Esophagus muscularis mucosa (tissue), 4 donors: ENCODE measurements around the gene CELF3. TPM values are rescaled to one million over a fixed set of nuclear protein-coding genes. Genes with fewer than 3 reads are reported as not detected.

ENCODE experiments used
- DNase-seq: peaks from one replicate; pipeline ENCODE4 v3.0.0-alpha.2; 2017; ENCODE audit errors: extremely low spot score
- H3K27ac ChIP-seq, 4 donors: fragments of 200-600 bp; sonication (generic); replicated peaks in 1 of 4; 1 replicate in 3 of 4; 2 replicates in 1 of 4; pipeline ENCODE4 v1.5.1; 2016 to 2019; ENCODE audit warnings: mild to moderate bottlenecking in 1 of 4
- H3K27me3 ChIP-seq, 4 donors: fragments of 200-600 bp; sonication (generic); one replicate each; pipeline versions ENCODE4 v1.5.1 to v1.6.0; 2016 to 2019
- H3K36me3 ChIP-seq, 4 donors: fragments of 200-600 bp; sonication (generic); one replicate each; pipeline ENCODE4 v1.5.1; 2016 to 2019
- H3K4me1 ChIP-seq, 4 donors: fragments of 200-600 bp; sonication (generic); one replicate each; pipeline ENCODE4 v1.5.1; 2016 to 2019
- H3K4me3 ChIP-seq, 4 donors: fragments of 200-600 bp; sonication (generic); 1 replicate in 2 of 4; 2 replicates in 2 of 4; pipeline ENCODE4 v1.5.1; 2016 to 2019; ENCODE audit warnings: mild to moderate bottlenecking in 4 of 4, moderate library complexity in 1 of 4
- H3K9me3 ChIP-seq, 4 donors: fragments of 200-600 bp; sonication (generic); 1 replicate in 3 of 4; 2 replicates in 1 of 4; pipeline ENCODE4 v1.5.1; 2016 to 2019
- CTCF ChIP-seq, 3 experiments: fragments of 200-600 bp in 2 of 3; fragments of 450-650 bp in 1 of 3; sonication (generic) in 2 of 3; IDR thresholded peaks; one replicate each; pipeline ENCODE4 v1.5.1; 2017 to 2019; ENCODE audit warnings: antibody characterized with exemption in 3 of 3, mild to moderate bottlenecking in 2 of 3, moderate library complexity in 1 of 3
- EP300 ChIP-seq: sonication (generic); formaldehyde crosslinking; IDR thresholded peaks from one replicate; pipeline ENCODE4 v1.6.1; 2017; ENCODE audit warnings: antibody characterized with exemption
- POLR2A ChIP-seq: fragments of 450-650 bp; IDR thresholded peaks from one replicate; pipeline ENCODE4 v1.6.1; 2017; ENCODE audit warnings: antibody characterized with exemption, moderate library complexity, mild to moderate bottlenecking, low read depth
- POLR2AphosphoS5 ChIP-seq, 2 donors: sonication (generic); formaldehyde crosslinking; IDR thresholded peaks; one replicate each; pipeline ENCODE4 v1.6.1; 2017; ENCODE audit warnings: antibody characterized with exemption in 2 of 2
- WGBS: methylation state at CpG from one replicate; pipeline ENCODE4 v1.1.5; 2018; 5-methylcytosine and 5-hydroxymethylcytosine counted together
- intact Hi-C: fragments of 100-400 bp; cut with DNase I; formaldehyde crosslinking; loops from one replicate; pipeline ENCODE4 v1.15.1; 2023
- total RNA-seq, 4 donors: library from RNA; depleted of rRNA; stranded (reverse); fragments of >200 nt; gene quantifications; one replicate each; pipeline versions ENCODE4 v1.1.0 to v1.2.1, GENCODE V29; 2016

Gene CELF3
- total RNA-seq, 4 donors from 2014 or later = 0.23 to 1.0 (median 0.58) TPM

GRCh38 chr1:151707541-151708065 lies 9.0 kb downstream of the CELF3 start:
- DNase-seq = no peak
- no peak overlapping the region for H3K4me3 ChIP-seq
- intact Hi-C loops = no loop called here
- TF ChIP-seq CTCF (IDR thresholded peaks at IDR 0.05) (no peak), EP300 (no peak), POLR2AphosphoS5 (IDR thresholded peaks at IDR 0.05) (no peak), POLR2A (no peak)
- no peaks in the 10 kb centered on the region for H3K4me1 ChIP-seq
- H3K36me3 ChIP-seq = no peaks in the 10 kb centered on the region
- H3K27ac ChIP-seq = no peak overlapping the region
- H3K27me3 ChIP-seq = no peaks in the 10 kb centered on the region
- H3K9me3 ChIP-seq = no peaks in the 10 kb centered on the region
- WGBS = 100% methylated on average over 1 of the region's 15 CpGs

GRCh38 chr1:151706464-151707415 lies 9.9 kb downstream of the CELF3 start:
- no peak for DNase-seq
- Histone ChIP-seq H3K27ac (no peak overlapping the region), H3K4me1 (no peaks in the 10 kb centered on the region), H3K27me3 (no peaks in the 10 kb centered on the region), H3K4me3 (no peak overlapping the region), H3K36me3 (peaks cover 0 to 5% (median 2%) of the 10 kb centered on the region in 4 donors), H3K9me3 (no peaks in the 10 kb centered on the region)
- intact Hi-C loops = no loop called here
- WGBS = 71% methylated on average over 19 of the region's 21 CpGs
- TF ChIP-seq POLR2AphosphoS5 (IDR thresholded peaks at IDR 0.05) = no peak
- TF ChIP-seq CTCF (IDR thresholded peaks at IDR 0.05) = no peak

GRCh38 chr1:151705753-151706463 lies 10.7 kb downstream of the CELF3 start:
- H3K4me3 ChIP-seq = no peak overlapping the region
- H3K4me1 ChIP-seq = no peaks in the 10 kb centered on the region
- DNase-seq = no peak
- H3K27me3 ChIP-seq = no peaks in the 10 kb centered on the region
- peaks cover 5 to 14% (median 11%) of the 10 kb centered on the region in 4 donors for H3K36me3 ChIP-seq
- 74% methylated on average over 10 of the region's 11 CpGs for WGBS
- intact Hi-C loops = no loop called here
- TF ChIP-seq CTCF (IDR thresholded peaks at IDR 0.05) = no peak
- TF ChIP-seq EP300 = no peak
- TF ChIP-seq POLR2AphosphoS5 (IDR thresholded peaks at IDR 0.05) = no peak
- no peak for TF ChIP-seq POLR2A
- no peak overlapping the region for H3K27ac ChIP-seq
- no peaks in the 10 kb centered on the region for H3K9me3 ChIP-seq

GRCh38 chr1:151705146-151705545 lies 11.5 kb downstream of the CELF3 start:
- TF ChIP-seq POLR2AphosphoS5 (IDR thresholded peaks at IDR 0.05) = no peak
- TF ChIP-seq EP300 = no peak
- TF ChIP-seq POLR2A = no peak
- TF ChIP-seq CTCF (IDR thresholded peaks at IDR 0.05) = no peak
- Histone ChIP-seq H3K4me1 (no peaks in the 10 kb centered on the region), H3K27me3 (no peaks in the 10 kb centered on the region), H3K4me3 (no peak overlapping the region), H3K27ac (no peak overlapping the region), H3K36me3 (peaks cover 7 to 19% (median 17%) of the 10 kb centered on the region in 4 donors), H3K9me3 (no peaks in the 10 kb centered on the region)
- 89% methylated on average over 7 of the region's 7 CpGs for WGBS
- intact Hi-C loops = no loop called here
- DNase-seq = no peak
